AG09319 (cell line): ENCODE data around the gene AATF.
"Not testable (repeated sequence)": the region's sequence is repeated elsewhere in the genome, so short reads cannot be mapped to it uniquely, and the experiment has no call there.

Experiments
- DNase-seq: peaks from one replicate; pipeline ENCODE4 v3.0.0-alpha.2; 2010; ENCODE audit warnings: low read depth; ENCODE audit errors: extremely low read depth
- CTCF ChIP-seq: IDR thresholded peaks from 2 replicates; pipeline ENCODE4 v1.5.1; 2011; ENCODE audit warnings: low read depth, mild to moderate bottlenecking, inconsistent platforms, low read length, moderate library complexity

The AATF gene

DNA sequence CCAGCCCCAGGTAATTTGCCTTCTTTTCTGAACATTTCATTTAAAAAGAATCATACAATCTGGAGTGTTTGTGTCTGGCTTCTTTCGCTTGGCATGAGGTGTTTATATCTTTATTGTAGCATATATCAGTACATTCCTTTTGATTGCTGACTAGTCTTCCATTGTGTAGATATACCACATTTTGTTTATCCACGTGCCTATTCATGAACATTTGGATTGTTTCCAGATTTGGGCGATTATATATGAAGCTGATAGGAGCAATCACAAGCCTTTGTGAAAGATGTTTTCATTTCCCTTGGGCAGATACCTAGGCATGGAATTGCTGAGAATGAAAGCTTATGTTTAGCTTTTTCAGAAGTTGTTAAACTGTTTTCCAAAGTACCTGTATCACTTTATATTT, 120.3 kb downstream of the AATF start:
- no peak for TF ChIP-seq CTCF
- no peak for DNase-seq

GRCh38 chr17:37073464-37073863, 124.7 kb downstream of the AATF start:
- not testable (repeated sequence) for DNase-seq

DNA sequence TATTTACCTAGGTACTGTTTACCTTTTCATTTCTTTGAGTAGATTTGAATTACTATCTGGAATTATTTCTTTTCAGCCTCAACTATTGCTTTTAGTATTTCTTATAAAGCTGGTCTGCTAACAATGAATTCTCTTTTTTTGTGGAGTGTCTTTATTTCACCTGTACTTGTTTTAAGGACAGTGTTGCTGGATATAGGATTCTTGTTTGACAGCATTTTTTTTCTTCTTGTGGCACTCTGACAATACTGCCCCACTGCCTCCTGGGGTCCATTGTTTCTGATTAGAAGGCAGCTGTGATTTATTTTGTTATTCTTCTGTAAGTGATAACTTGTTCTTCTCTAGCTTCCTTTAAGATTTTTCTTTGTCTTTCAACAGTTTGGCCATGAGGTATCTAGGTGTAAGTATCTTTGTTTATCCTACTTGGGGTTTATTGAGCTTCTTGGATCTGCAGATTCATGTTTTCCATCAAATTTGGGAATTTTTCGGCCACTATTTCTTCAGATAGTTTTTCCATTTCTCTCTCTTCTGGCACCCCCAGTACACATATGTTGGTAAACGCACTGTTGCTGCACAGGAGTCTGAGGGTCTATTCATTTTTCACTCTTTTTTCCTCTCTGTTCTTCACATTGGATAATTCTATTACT, 130.4 kb downstream of the AATF start:
- no peak for DNase-seq
- TF ChIP-seq CTCF: no peak

- no peak for TF ChIP-seq CTCF
- DNase-seq: peak; percentile 10
These were observed 131.0 kb downstream of the AATF start for GRCh38 chr17:37079735-37080134.

DNA sequence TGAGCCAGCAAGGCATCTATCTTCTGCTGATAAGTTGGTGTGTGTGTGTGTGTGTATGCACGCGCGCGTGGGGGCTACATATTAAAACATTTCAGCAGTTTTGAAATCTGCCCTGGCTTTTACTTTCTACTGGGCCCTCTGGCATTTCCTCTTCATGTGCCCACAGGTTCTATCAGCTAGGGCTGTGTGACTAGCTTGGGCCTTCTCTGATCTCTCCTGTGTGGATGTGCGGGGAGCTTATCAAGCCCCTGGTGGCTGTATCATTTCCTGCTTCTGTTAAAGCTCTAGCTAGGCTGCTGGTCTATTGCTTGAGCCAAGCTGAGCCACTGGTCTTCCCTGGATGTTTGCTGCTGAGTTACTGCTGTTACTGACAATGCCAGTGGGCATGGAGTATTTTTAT, 132.5 kb downstream of the AATF start:
- no peak for TF ChIP-seq CTCF
- DNase-seq: no peak

DNA sequence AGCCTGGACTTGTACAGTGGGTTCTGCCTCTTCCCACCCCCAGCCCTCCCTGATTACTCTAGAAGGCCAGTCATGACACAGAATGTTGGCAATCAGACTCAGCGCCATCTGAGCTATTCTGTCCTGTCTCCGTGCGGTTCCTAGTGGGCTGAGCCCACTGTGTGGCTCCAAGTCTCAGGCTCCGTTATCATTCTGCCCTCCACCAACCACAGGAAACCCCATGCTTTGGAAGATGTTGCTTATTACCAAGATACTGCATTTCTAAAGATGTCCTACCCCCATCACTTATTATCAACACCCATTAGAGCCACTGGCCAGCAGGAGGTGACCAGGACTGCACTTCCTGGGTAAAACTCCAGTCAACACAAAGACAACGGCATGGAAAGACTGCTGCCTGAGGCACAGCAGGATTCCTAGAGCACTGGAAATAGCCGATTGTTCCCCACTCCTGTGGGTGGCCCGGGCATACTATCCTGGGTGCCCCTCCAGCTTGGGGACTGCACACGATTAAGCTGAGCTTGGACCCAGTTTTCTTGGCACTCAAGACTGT, 133.6 kb downstream of the AATF start:
- no peak for DNase-seq
- no peak for TF ChIP-seq CTCF

GRCh38 chr17:37082985-37083384, 134.2 kb downstream of the AATF start:
- no peak for TF ChIP-seq CTCF
- no peak for DNase-seq

- no peak for TF ChIP-seq CTCF
- no peak for DNase-seq
These were observed 134.7 kb downstream of the AATF start for GRCh38 chr17:37083456-37083855.
